ENCODE data around the gene HIVEP1.

HIVEP1 gene

DNA sequence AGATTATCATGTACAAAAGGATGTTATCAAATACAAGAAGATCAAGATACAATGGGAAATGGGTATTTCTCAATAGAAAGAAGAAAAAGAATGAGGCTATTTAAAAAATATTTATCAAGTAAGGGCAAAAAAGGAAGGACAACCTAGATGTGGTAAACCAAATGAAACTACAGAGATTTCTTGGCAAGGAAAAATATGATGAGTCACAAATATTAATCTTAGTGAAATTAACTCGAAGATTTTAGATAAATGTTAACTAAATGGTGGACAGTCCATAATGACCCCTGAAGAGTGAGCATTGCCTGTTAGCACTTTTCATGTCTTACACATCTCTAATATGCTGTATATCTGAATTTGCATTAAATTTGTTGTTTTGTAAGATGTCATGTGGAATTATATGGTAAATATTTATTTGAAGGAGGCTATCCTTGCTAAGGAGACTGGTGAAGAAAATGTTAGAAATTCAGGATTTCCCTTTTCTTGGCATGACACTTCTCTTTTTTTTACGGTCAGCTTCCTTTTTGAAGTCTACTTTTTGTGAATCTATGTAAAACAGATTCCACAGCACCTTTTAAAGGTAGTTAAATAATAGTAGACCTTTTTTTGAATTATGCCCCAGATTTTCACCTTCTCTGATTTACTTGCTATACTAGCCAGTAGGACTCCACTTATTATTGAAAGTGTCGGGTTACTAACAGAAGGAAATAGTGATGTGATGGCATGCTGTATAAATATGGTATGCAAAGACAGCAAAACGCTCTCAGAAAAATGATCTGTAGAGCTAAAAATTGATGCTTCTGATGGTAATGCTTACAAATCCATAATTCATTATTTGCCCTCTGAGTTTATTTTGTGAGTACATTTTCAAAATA, 120.5 kb downstream of the HIVEP1 start:
- no peak overlapping the region for H3K4me3 ChIP-seq (ENCODE audit: low read depth, low read length)
- no peak overlapping the region for H3K27ac ChIP-seq (ENCODE audit: extremely low read depth, low read depth, low read length)
- H3K9me3 ChIP-seq (ENCODE audit: control insufficient read depth, insufficient read depth, low read depth, low read length): no peaks in the 10 kb centered on the region
- TF ChIP-seq ZNF416 (tag by site-specific recombination; IDR thresholded peaks at IDR 0.05) (no peak), OVOL3 (tag by site-specific recombination; IDR thresholded peaks at IDR 0.05) (no peak), ZNF560 (tag by site-specific recombination; IDR thresholded peaks at IDR 0.05; ENCODE audit: borderline replicate concordance) (no peak), ZNF629 (tag by site-specific recombination; IDR thresholded peaks at IDR 0.05) (no peak), KLF1 (tag by site-specific recombination; IDR thresholded peaks at IDR 0.05) (no peak)
- TF ChIP-seq, protein P1, sequence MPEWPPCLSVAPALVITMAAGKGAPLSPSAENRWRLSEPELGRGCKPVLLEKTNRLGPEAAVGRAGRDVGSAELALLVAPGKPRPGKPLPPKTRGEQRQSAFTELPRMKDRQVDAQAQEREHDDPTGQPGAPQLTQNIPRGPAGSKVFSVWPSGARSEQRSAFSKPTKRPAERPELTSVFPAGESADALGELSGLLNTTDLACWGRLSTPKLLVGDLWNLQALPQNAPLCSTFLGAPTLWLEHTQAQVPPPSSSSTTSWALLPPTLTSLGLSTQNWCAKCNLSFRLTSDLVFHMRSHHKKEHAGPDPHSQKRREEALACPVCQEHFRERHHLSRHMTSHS (tag by site-specific recombination; IDR thresholded peaks at IDR 0.05): no peak
- TF ChIP-seq, protein P2, sequence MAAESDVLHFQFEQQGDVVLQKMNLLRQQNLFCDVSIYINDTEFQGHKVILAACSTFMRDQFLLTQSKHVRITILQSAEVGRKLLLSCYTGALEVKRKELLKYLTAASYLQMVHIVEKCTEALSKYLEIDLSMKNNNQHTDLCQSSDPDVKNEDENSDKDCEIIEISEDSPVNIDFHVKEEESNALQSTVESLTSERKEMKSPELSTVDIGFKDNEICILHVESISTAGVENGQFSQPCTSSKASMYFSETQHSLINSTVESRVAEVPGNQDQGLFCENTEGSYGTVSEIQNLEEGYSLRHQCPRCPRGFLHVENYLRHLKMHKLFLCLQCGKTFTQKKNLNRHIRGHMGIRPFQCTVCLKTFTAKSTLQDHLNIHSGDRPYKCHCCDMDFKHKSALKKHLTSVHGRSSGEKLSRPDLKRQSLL (tag by site-specific recombination; IDR thresholded peaks at IDR 0.05): no peak
- TF ChIP-seq, protein P3, sequence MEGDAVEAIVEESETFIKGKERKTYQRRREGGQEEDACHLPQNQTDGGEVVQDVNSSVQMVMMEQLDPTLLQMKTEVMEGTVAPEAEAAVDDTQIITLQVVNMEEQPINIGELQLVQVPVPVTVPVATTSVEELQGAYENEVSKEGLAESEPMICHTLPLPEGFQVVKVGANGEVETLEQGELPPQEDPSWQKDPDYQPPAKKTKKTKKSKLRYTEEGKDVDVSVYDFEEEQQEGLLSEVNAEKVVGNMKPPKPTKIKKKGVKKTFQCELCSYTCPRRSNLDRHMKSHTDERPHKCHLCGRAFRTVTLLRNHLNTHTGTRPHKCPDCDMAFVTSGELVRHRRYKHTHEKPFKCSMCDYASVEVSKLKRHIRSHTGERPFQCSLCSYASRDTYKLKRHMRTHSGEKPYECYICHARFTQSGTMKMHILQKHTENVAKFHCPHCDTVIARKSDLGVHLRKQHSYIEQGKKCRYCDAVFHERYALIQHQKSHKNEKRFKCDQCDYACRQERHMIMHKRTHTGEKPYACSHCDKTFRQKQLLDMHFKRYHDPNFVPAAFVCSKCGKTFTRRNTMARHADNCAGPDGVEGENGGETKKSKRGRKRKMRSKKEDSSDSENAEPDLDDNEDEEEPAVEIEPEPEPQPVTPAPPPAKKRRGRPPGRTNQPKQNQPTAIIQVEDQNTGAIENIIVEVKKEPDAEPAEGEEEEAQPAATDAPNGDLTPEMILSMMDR (tag by site-specific recombination; IDR thresholded peaks at IDR 0.05): no peak
- POLR2A ChIA-PET: interaction anchor here (0.6 kb wide), 1 partner anchor 353 kb away, joined by 3 read pairs; no protein-coding TSS in a partner anchor
- H3K36me3 ChIP-seq (ENCODE audit: control insufficient read depth in 2 of 2, insufficient read depth in 1 of 2, low read length in 2 of 2): peaks cover 0 to 3% of the 10 kb centered on the region in 2 experiments; a peak in 1 of 3 replicates
- peaks cover 2% of the 10 kb centered on the region; the same call in 1 of the 2 replicates for H3K4me1 ChIP-seq (ENCODE audit: control insufficient read depth, insufficient read depth, low read length)
- CTCF ChIA-PET: interaction anchor here (0.5 to 1.9 kb wide), 3 partner anchors 14 to 128 kb away, joined by 4 to 7 read pairs (median 4); no protein-coding TSS in a partner anchor

DNA sequence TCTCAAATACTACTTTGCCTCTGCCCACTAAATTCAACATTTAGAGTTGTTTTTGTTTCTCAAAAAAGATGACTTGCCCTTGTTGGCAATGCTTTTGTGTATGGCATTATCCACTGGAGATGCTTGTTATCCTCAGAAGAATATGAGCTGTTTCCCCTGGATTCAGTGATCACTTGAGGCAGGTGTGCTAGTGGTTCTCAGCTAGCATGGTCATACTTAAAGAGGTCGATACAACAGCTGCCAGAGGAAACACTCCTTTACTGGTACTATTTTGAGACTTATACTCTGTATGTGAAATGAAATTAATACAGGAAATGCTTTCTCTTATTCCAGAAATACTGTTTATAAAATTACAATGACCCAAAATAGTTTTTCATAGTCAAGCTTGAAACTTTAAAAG, 122.5 kb downstream of the HIVEP1 start:
- no peaks in the 10 kb centered on the region for H3K9me3 ChIP-seq (ENCODE audit: control insufficient read depth, insufficient read depth, low read depth, low read length)
- POLR2A ChIA-PET: no interaction called here
- CTCF ChIA-PET: interaction anchor here (0.7 to 1.9 kb wide), 5 partner anchors 12 to 550 kb away, joined by 3 to 7 read pairs (median 3); no protein-coding TSS in a partner anchor
- TF ChIP-seq ZNF19 (tag by site-specific recombination; IDR thresholded peaks at IDR 0.05; ENCODE audit: low read depth): no peak
- no peak for TF ChIP-seq ZNF350 (tag by site-specific recombination; IDR thresholded peaks at IDR 0.05)
- TF ChIP-seq, protein P4, sequence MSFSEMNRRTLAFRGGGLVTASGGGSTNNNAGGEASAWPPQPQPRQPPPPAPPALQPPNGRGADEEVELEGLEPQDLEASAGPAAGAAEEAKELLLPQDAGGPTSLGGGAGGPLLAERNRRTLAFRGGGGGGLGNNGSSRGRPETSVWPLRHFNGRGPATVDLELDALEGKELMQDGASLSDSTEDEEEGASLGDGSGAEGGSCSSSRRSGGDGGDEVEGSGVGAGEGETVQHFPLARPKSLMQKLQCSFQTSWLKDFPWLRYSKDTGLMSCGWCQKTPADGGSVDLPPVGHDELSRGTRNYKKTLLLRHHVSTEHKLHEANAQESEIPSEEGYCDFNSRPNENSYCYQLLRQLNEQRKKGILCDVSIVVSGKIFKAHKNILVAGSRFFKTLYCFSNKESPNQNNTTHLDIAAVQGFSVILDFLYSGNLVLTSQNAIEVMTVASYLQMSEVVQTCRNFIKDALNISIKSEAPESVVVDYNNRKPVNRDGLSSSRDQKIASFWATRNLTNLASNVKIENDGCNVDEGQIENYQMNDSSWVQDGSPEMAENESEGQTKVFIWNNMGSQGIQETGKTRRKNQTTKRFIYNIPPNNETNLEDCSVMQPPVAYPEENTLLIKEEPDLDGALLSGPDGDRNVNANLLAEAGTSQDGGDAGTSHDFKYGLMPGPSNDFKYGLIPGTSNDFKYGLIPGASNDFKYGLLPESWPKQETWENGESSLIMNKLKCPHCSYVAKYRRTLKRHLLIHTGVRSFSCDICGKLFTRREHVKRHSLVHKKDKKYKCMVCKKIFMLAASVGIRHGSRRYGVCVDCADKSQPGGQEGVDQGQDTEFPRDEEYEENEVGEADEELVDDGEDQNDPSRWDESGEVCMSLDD (tag by site-specific recombination; IDR thresholded peaks at IDR 0.05): no peak
- TF ChIP-seq, protein P5, sequence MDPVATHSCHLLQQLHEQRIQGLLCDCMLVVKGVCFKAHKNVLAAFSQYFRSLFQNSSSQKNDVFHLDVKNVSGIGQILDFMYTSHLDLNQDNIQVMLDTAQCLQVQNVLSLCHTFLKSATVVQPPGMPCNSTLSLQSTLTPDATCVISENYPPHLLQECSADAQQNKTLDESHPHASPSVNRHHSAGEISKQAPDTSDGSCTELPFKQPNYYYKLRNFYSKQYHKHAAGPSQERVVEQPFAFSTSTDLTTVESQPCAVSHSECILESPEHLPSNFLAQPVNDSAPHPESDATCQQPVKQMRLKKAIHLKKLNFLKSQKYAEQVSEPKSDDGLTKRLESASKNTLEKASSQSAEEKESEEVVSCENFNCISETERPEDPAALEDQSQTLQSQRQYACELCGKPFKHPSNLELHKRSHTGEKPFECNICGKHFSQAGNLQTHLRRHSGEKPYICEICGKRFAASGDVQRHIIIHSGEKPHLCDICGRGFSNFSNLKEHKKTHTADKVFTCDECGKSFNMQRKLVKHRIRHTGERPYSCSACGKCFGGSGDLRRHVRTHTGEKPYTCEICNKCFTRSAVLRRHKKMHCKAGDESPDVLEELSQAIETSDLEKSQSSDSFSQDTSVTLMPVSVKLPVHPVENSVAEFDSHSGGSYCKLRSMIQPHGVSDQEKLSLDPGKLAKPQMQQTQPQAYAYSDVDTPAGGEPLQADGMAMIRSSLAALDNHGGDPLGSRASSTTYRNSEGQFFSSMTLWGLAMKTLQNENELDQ (tag by site-specific recombination; IDR thresholded peaks at IDR 0.05; ENCODE audit: low read depth): no peak
- no peak for TF ChIP-seq ZNF274 (IDR thresholded peaks at IDR 0.05; ENCODE audit: low read length)
- no peak for TF ChIP-seq ZNF274 (tag by site-specific recombination; IDR thresholded peaks at IDR 0.05; ENCODE audit: borderline replicate concordance)
- TF ChIP-seq ZNF596 (tag by site-specific recombination; IDR thresholded peaks at IDR 0.05): no peak
- TF ChIP-seq ZNF48 (tag by site-specific recombination; IDR thresholded peaks at IDR 0.05): no peak
- peaks cover 0 to 17% of the 10 kb centered on the region in 2 experiments; a peak in 1 of 3 replicates for H3K36me3 ChIP-seq (ENCODE audit: control insufficient read depth in 2 of 2, insufficient read depth in 1 of 2, low read length in 2 of 2)
- H3K4me3 ChIP-seq (ENCODE audit: low read depth, low read length): no peak overlapping the region
- H3K4me1 ChIP-seq (ENCODE audit: control insufficient read depth, insufficient read depth, low read length): peaks cover 2% of the 10 kb centered on the region; the same call in 1 of the 2 replicates
- no peak overlapping the region for H3K27ac ChIP-seq (ENCODE audit: extremely low read depth, low read depth, low read length)

Data from HEK293 (cell line).